C1 segment of cervical spinal cord (tissue), 14 donors: ENCODE data around the gene GNA15.

Experiments
- DNase-seq, 14 donors: peaks; one replicate each; lab custom pipeline; 2025; lab: John Stamatoyannopoulos, UW

The GNA15 gene

GRCh38 chr19:3175781-3176714, 40.2 kb downstream of the GNA15 start:
- no peak for DNase-seq

GRCh38 chr19:3176715-3177501, 41.1 kb downstream of the GNA15 start:
- DNase-seq = no peak

DNA sequence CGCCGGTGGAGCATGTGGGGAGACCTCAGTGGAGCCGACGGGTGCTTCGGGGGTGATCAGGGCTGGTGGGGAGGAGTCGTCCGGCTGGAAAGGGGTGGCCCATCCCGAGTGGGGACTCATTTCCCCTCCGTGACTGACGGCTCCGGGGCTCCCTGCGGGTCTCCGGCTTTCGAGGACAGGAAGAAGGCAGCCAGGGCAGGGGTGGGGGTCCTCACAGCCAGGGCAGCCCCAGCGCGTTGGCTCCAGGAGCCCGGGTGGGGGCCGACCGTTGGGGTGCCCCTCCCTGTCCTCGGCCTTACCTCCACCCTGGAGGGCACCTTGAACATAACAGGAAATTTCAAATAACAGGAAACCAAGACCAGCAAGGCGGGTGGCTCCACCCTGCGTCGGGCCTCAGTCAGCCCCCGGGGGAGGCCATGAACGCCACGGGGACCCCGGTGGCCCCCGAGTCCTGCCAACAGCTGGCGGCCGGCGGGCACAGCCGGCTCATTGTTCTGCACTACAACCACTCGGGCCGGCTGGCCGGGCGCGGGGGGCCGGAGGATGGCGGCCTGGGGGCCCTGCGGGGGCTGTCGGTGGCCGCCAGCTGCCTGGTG, 42.6 kb downstream of the GNA15 start, which contains the start of gene S1PR4:
Gene S1PR4 (plus strand): TSS at position 393 of the 596 bp plus-strand sequence. CDS start 24 bp downstream, at position 417.
- no peak for DNase-seq

GRCh38 chr19:3178973-3179738, 43.3 kb downstream of the GNA15 start:
- no peak for DNase-seq

DNA sequence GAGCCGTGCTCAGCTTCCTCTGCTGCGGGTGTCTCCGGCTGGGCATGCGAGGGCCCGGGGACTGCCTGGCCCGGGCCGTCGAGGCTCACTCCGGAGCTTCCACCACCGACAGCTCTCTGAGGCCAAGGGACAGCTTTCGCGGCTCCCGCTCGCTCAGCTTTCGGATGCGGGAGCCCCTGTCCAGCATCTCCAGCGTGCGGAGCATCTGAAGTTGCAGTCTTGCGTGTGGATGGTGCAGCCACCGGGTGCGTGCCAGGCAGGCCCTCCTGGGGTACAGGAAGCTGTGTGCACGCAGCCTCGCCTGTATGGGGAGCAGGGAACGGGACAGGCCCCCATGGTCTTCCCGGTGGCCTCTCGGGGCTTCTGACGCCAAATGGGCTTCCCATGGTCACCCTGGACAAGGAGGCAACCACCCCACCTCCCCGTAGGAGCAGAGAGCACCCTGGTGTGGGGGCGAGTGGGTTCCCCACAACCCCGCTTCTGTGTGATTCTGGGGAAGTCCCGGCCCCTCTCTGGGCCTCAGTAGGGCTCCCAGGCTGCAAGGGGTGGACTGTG, 44.0 kb downstream of the GNA15 start:
- no peak for DNase-seq

- no peak for DNase-seq
Observed at GRCh38 chr19:3183721-3184641, 48.1 kb downstream of the GNA15 start.

- DNase-seq = peak in 5 of 14 donors; percentile 31 to 95 (median 75)
Observed at GRCh38 chr19:3184847-3185460, 49.1 kb downstream of the GNA15 start.

DNA sequence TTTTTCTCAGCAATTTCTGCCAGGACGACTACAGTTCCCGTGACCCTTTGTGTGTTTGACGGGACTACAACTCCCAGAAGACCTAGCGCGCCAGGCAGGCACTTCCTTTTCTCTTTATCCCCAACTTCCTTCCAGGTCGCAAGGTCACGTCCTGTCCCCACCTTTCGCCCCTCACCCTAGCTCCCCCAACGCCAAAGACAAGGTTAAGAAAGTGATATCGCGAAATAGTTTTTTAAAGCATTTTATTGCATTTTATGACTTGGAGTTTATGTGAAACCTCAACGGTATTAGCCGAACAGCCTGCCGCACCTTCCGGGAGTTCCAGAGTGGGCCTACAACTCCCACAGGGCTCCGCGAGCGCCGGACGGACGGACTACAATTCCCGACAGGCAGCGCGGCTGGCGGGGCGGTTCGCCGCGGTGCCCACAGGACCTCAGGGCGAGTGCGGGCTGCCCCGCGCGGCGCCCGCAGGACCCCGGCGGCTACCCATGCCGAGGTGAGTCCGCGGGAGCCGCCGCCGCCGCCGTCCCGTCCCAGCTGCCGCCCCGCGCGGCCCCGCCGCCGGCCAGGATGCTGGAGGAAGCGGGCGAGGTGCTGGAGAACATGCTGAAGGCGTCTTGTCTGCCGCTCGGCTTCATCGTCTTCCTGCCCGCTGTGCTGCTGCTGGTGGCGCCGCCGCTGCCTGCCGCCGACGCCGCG, 49.8 kb downstream of the GNA15 start, which contains the start of gene NCLN:
Gene NCLN (plus strand): TSS at position 470 of the 699 bp plus-strand sequence. CDS start 101 bp downstream, at position 571.
- DNase-seq = peak; percentile 90 to 100 (median 99)

DNA sequence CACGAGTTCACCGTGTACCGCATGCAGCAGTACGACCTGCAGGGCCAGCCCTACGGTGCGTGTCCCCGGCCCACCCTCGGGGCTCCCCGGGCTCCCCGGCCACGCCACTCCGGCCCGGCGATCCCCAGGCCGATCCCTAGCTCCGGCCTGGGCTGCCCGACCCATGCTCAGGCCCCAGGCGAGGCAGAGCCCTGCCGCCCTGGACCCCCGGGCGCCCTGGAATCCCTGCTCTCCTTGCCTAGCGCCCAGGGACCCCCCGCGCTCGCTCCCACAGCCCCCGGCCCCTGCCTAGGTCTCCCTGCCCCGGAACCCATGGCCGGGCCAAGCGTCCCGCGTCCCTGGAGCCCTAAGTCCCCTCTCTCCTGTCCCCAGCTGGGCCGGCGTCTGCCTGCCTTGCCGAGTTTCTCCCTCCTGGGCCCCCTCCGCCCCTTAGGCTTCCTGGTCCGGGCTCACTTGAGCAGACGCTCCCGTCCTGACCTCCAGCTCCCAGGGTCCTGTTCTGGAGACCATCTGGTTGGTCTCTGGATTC, 50.4 kb downstream of the GNA15 start:
- peak in 1 of 14 donors; percentile 31 for DNase-seq

- DNase-seq = no peak
Observed at GRCh38 chr19:3186891-3187661, 51.2 kb downstream of the GNA15 start.

GRCh38 chr19:3187662-3188511, 52.1 kb downstream of the GNA15 start:
- DNase-seq = no peak

DNA sequence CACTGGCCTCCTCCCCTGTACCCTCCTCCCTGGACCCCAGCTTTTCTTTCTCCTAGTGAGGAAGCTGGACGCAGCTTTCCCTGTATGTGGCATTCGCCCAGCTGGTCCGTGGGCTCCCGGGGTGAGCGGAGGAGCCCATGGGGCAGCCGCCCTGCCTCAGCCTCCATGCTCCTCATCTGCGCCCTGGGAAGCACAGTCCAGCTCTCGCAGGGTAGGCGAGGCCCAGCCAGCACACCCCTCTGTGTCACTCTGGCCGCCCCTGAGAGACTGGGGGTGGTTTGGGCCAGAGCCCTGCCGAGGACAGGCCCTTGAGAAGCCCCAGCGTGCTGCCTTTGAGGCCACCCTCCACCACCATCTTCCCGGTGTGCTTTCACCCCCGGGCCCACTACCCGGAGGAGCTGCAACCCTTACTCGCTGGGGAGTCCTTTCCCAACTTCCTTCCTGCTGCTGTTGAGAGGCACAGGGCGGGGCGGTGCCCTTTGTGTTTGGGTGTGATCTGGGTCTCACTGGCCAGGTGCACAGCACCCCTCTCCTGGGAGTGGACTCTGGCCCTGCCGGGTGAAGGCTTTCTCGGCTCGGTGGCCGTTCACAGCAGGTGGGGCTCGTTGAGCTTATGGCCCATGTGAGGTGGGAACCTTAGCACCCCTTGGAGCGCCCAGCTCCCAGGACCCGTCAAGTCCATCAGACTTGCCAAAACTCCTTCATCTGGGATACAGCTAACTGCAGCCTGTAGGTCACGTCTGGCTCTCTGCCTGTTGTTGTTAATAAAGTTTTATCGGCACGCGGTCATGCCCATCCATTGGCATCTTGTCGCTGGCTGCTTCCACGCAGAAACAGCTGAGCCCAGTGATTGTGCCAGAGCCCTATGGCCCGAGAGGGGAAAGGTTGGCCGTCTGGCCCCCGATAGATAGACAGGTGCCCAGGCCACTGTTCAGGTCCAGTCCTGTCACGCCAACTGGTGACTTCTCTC, 53.1 kb downstream of the GNA15 start:
- DNase-seq = no peak

GRCh38 chr19:3189702-3190469, 54.1 kb downstream of the GNA15 start:
- no peak for DNase-seq

DNA sequence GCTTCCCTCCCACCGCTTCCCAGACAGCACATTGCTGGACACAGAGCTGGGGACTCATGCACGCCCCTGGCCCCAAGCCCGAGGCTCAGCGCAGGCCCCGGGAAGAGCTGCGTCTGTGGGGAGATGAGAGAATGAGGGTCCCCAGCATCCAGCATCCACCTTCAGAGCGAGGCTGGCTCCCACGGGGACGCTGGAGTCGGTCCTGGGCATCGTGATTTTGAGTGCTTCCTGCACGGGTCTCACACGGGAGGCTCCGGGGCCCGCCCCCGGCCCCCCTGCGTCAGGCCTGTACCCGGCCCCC, 54.6 kb downstream of the GNA15 start:
- no peak for DNase-seq
